KMS-11 (cell line): Measurements from ENCODE around the gene COL5A1.

Experiments used
- H2AFZ ChIP-seq: fragments of 200-600 bp; sonication (generic); 2 replicates; pipeline ENCODE4 v1.6.1; 2016; ENCODE audit warnings: antibody characterized with exemption, mixed run types, low read depth
- H3K27ac ChIP-seq: fragments of 200-600 bp; sonication (generic); 2 replicates; pipeline ENCODE4 v1.6.1; 2016; ENCODE audit warnings: mild to moderate bottlenecking, mixed run types
- H3K27me3 ChIP-seq: fragments of 200-600 bp; sonication (generic); 2 replicates; pipeline ENCODE4 v1.6.1; 2017; ENCODE audit warnings: mild to moderate bottlenecking, low read depth, mixed run types, moderate library complexity; ENCODE audit not compliant: insufficient read depth
- H3K36me3 ChIP-seq: fragments of 200-600 bp; sonication (generic); 2 replicates; pipeline ENCODE4 v1.6.1; 2017; ENCODE audit warnings: mild to moderate bottlenecking, mixed run types; ENCODE audit not compliant: insufficient read depth
- H3K4me1 ChIP-seq: fragments of 200-600 bp; sonication (generic); 2 replicates; pipeline ENCODE4 v1.6.1; 2016; ENCODE audit warnings: mild to moderate bottlenecking, low read depth, mixed run types; ENCODE audit not compliant: poor library complexity, severe bottlenecking
- H3K4me2 ChIP-seq: fragments of 200-600 bp; sonication (generic); 2 replicates; pipeline ENCODE4 v1.7.0; 2016; ENCODE audit warnings: mild to moderate bottlenecking, mixed run types
- H3K4me3 ChIP-seq: fragments of 200-600 bp; sonication (generic); IDR thresholded peaks from 2 replicates; pipeline ENCODE4 v1.6.1; 2017; ENCODE audit warnings: low read depth, low read length, mixed read lengths; ENCODE audit not compliant: insufficient read depth
- H3K79me2 ChIP-seq: fragments of 200-600 bp; sonication (generic); 2 replicates; pipeline ENCODE4 v1.6.1; 2016; ENCODE audit warnings: low read depth, mixed run types; ENCODE audit not compliant: insufficient read depth
- H3K9ac ChIP-seq: fragments of 200-600 bp; sonication (generic); 2 replicates; pipeline ENCODE4 v1.6.1; 2016; ENCODE audit warnings: mild to moderate bottlenecking, mixed run types
- H4K20me1 ChIP-seq: fragments of 200-600 bp; sonication (generic); 2 replicates; pipeline ENCODE4 v1.6.1; 2016; ENCODE audit warnings: mild to moderate bottlenecking, mixed run types; ENCODE audit not compliant: insufficient read depth
- CTCF ChIP-seq: fragments of 200-600 bp; sonication (generic); conservative IDR thresholded peaks from 2 replicates; pipeline ENCODE4 v1.6.1; 2017; ENCODE audit warnings: low read depth, mild to moderate bottlenecking, antibody characterized with exemption, low read length, moderate library complexity, mixed read lengths

The COL5A1 gene

GRCh38 chr9:134860510-134860909 lies 218.9 kb downstream of the COL5A1 start:
- TF ChIP-seq CTCF: no peak
- Histone ChIP-seq H2AFZ (no peak overlapping the region), H3K4me2 (no peak overlapping the region), H3K27ac (no peak overlapping the region), H3K9ac (no peak overlapping the region), H4K20me1 (no peaks in the 10 kb centered on the region), H3K4me1 (no peaks in the 10 kb centered on the region), H3K79me2 (no peaks in the 10 kb centered on the region), H3K4me3 (no peak overlapping the region), H3K27me3 (peaks cover 13% of the 10 kb centered on the region; the same call in 1 of the 2 replicates), H3K36me3 (no peaks in the 10 kb centered on the region)

GRCh38 chr9:134861595-134862334 lies 220.2 kb downstream of the COL5A1 start:
- Histone ChIP-seq H2AFZ (no peak overlapping the region), H3K4me2 (no peak overlapping the region), H3K36me3 (no peaks in the 10 kb centered on the region), H4K20me1 (no peaks in the 10 kb centered on the region), H3K4me3 (no peak overlapping the region), H3K27ac (no peak overlapping the region), H3K4me1 (no peaks in the 10 kb centered on the region), H3K9ac (no peak overlapping the region), H3K27me3 (peaks cover 13% of the 10 kb centered on the region; the same call in 1 of the 2 replicates), H3K79me2 (no peaks in the 10 kb centered on the region)
- TF ChIP-seq CTCF: no peak

- Histone ChIP-seq H3K79me2 (no peaks in the 10 kb centered on the region), H3K27me3 (peaks cover 11% of the 10 kb centered on the region; the same call in 1 of the 2 replicates), H3K4me3 (no peak overlapping the region), H3K4me1 (no peaks in the 10 kb centered on the region), H3K36me3 (no peaks in the 10 kb centered on the region), H3K4me2 (no peak overlapping the region), H4K20me1 (no peaks in the 10 kb centered on the region), H3K27ac (no peak overlapping the region), H3K9ac (no peak overlapping the region), H2AFZ (no peak overlapping the region)
- no peak for TF ChIP-seq CTCF
Observed at GRCh38 chr9:134863306-134863902, 221.8 kb downstream of the COL5A1 start.

GRCh38 chr9:134863941-134864820 lies 222.6 kb downstream of the COL5A1 start:
- Histone ChIP-seq H4K20me1 (no peaks in the 10 kb centered on the region), H3K79me2 (no peaks in the 10 kb centered on the region), H2AFZ (no peak overlapping the region), H3K27me3 (peaks cover 7% of the 10 kb centered on the region; the same call in 1 of the 2 replicates), H3K9ac (no peak overlapping the region), H3K36me3 (no peaks in the 10 kb centered on the region), H3K27ac (no peak overlapping the region), H3K4me2 (no peak overlapping the region), H3K4me1 (no peaks in the 10 kb centered on the region), H3K4me3 (no peak overlapping the region)
- TF ChIP-seq CTCF: no peak
